Measurements from ENCODE around the gene IRS2.

The IRS2 gene

DNA sequence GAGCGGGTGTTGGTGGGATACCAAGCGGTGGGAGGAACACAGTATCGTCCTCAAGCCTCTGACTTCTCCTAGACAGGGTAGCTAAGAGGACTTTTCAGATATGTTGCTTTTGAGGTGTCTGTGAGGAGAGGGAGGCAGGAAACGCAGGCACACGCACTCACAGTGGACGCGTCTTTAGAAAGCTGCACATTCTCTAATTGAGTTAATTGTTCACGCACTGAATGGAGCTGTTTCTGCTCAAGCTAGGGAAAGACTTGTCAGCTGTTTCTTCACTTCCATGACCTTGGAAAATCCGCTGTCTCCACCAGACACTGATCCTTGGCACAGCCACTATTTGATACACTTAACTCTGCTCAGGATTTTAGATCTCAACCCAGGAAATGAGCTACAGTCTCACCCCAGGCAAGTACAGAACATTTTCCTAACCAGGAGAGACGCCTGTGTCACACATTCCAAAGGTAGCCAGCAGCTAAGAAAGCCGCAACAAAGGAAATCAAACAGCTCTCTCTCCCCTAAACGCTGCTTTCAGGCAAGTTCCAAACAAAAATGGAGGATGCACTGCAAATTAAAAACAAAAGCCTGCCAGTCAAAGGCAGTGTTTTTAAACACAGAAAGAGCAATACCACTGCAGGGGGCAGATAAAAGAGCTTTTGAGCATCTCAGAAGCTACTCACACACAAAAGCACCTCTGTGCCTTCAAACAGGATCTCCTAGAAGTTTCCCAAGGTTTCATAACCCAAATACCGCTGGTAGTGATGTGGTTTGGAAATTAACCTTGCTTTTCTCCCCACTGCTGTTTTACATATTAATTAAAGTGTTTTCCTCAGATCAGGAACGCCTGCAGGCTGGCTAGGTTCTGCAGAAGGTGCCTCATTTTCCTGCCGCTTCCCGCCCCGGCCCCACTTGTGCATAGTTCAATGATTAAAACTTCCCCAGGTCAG is 57.3 kb downstream of the IRS2 start:
- no peak for DNase-seq (ENCODE audit: low spot score)

DNA sequence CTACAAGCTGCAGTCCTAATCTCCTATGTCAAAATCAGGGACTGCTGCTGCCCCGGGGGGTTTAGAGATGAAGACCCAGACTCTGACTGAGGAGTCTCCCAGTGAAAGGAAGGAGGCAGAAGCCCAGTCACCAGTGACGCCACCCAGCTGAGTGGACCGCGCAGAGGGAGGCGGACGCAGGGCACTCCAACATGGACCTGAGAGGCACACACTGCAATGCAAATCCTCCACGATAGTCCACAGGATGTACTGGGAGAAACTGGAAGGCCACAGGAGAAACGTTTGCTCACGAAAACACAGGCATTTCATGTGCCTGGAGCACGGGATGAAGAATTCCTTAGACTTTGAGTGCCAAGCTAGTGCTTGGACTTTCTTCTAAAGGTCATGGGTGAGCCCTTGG is 58.3 kb downstream of the IRS2 start:
- no peak for DNase-seq (ENCODE audit: low spot score)

DNA sequence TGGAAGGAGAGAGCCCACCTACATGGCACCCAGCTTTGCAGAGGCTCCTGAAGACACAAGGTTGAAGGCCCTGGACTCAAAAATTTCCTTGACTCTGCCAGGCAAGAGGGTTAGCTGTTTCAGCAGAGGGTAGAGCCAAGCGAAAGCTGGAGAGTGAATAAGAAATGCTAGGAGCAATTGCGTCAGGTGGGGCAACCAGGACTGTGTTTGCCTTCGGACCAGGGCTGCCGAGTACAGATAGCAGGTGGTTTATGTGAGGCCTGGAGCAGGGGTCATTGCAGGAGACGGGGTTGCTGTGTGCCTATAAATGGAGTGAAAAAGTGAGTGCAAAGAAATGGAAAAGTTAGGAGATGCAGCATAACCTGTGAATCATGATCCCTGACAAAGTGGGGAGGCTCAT is 59.1 kb downstream of the IRS2 start:
- no peak for DNase-seq (ENCODE audit: low spot score)

DNA sequence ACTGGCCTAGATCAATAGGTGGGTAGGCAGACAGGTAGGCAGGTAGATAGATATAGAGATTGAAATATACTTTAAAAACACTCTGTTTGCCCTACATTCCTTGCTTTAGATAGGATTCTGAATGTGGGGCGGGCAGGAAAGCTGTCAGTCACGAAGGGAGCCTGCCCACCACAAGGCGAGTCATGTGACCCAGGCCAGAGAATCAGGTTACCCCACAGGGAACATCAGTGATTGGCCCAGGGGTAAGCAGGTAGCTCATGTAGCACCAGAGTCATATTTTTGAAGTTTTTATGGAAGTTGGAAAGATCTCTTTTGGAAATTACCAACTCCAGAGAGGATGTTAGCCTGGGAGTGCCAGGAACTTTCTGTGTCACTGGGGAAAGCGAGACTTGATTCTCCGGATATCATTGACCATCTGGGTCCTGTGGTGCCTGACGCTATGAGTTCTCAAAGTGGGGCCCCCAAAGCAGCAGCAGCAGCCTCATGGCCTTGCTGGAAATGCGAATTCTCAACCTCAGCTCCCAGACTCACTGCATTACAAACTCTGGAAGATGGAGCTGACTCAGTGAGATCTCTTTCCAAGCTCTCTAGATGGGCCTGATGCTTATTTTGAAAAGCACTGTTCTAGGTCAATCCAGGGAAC is 60.3 kb downstream of the IRS2 start:
- no peak for DNase-seq (ENCODE audit: low spot score)

DNA sequence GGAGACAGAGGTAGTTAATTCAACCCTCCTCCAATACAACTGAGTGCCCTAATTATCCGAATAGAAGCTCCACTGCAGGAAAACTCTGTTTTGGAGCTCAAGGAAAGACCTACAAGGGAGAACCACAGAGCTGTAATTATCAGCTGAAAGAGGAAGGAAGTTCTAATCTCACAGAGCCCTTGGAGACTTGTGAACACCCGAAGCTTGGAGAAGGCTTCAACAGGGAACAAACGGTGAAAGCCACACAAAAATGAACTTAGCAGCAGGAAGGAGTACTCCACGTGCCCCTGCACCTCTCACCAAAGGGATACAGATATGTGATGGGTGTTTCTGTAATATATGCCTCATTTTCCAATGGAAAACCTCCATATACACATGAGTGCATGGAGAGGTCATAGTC is 61.1 kb downstream of the IRS2 start:
- DNase-seq (ENCODE audit: low spot score): no peak

DNA sequence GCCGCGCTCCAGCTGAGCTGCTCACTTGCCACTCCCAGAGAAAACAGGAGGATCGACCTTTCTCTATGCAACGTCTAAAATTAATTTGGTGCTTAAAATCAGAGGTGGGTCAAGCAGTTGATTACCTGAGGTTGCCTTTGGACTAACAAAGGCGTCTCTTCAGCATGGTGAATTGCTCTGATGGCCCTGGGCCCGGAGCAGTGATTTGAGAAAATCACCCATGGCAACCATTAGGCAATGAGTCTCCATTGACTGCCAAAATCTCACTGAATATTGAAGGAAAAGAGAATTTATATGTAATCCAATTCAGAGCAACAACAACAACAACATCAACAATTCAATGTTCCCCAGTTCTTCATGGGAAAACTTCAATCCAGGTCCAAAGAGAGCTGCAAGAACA is 61.8 kb downstream of the IRS2 start:
- no peak for DNase-seq (ENCODE audit: low spot score)

DNA sequence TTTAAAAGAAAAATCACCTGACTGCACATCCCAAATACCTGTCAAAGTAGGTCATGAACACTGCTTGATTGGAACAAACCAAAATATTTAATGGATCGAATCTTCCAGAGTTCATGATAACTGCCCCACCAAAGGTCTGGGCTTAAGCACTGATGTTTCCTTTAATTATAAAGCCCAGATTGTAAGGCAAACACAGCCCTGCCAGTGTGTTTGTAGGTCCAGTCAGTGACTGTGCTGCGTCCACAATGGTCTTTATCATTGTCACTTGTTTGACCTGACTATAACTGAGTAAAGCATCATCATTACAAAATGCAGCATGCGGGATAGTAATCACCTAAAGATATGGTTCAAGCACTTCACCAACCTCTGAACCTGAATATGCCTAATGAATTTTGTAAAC is 63.3 kb downstream of the IRS2 start:
- no peak for DNase-seq (ENCODE audit: low spot score)

DNA sequence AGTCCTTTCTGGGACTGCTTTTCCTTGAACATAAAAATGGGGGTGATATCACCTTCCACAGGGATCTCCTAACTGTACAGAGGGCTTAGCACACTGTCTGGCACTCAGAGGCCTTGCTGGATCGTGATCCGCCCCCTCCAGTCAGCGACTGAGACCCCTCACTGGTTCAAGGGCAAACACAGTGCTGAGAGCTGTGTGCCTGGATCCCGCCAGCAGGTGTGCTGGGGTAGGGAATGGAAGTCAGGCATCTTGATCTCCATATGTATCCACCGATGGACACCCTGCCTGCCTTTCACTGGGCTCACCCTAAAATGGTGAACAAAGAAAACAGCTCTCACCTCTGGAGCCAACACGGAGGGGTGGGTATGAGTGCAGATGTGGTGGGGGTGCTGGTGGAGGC is 64.3 kb downstream of the IRS2 start:
- DNase-seq (ENCODE audit: low spot score): no peak

DNA sequence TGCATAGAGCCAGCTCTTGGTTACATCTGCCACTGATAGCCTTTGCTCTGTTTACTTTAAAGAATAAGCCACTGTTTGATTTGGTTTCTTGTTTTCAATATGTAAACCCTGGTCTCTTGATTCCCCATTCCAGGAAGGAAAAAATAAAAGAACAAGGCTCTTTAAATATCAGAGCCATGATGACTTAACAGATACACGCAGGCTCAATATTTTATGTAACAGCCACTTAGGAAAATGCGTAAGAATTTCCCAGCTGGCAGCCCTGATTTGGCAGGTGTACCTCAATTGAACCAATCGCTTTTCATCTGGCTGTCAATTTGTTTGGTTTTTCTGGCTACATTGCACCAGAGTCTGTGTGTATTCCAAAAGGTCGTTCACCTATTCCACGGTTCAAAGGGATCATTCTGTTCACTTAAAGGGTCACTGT is 65.6 kb downstream of the IRS2 start:
- no peak for DNase-seq (ENCODE audit: low spot score)

DNA sequence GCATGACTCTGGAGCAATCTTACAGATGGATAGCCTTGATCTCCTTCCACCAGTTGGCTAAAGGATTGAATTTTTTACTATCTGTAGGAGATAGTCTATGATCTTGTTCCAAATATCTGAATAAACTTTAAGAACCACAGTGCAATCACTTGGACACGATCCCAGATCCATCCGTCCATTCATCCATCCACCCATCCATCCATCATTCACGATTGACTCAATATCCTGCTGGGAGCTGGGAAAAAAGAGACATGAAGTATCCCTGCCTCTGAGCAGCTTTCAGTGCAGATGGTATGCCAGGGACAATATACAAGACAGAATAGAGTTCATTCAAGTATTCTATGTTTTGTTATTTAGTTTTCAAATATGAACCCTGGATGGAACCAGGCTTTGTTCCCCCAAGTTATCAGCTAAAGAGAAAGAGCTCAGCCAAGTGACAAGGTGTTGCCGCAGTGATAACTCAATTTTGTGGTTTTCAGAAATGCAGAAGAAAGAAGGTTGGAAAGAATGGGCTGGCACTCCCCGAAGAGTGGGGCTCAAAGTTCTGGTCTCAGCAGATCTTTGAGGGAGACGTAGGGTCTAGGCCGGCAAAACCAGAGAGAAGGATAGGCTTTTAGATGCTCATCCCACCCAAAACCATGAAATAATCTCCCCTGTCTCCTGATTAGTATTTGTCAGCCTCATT is 66.3 kb downstream of the IRS2 start:
- DNase-seq (ENCODE audit: low spot score): no peak

DNA sequence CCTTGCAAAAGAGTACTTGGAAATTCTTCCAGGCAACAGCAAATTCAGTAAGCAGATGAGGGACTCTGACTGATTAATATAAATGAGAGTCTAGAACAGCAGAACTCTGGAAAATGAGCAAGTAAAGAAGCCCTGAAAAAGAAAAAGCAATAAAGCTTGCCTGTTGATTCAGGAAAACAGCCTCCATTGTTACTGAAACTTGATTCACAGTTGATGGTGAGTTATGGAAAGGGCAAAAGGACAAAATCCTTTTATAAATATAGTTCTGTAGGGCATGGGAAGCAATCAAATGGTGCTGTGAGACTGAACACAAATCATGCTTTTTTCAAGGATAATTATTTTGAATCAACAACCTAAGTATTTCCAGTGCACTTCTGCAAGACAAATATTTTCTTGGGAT is 67.7 kb downstream of the IRS2 start:
- no peak for DNase-seq (ENCODE audit: low spot score)

DNA sequence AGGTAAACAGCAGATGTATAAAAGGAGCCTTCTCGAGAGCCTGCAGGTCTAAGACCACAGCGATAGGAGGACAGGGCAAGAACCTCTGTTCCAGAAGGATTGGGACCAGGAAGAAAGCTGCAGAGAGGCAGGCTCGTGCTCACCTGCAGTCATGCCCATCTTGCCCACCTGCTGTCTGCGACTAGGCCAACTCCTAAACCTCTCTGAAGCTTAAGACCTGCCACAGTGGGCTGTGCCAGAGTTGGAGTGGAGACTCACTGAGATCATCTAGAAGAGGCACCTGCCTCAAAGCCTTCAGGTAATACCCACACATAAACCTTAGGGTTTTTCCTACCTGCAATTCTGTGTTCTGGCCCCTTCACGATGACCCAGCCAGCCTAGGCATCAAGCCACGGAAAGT is 68.7 kb downstream of the IRS2 start:
- DNase-seq (ENCODE audit: low spot score): no peak

DNA sequence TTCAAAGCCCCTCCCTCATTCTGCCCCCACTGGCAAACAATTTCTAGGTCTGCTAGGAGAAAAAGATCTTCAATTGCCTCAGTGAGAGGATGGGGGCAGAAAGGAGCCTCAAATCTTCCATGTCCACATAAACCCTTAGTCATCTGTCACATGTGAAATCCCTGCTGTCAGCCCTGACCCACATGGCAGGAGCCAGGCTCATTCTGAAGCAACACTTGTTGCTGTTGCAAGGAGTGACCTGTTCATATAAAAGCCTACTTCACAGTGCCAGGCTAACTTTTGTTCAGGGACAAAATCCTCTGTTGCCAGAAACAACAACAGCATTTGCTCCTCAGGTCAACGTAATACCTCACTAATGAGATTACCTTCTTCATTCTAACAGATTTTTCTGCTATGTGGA is 70.5 kb downstream of the IRS2 start:
- no peak for DNase-seq (ENCODE audit: low spot score)

DNA sequence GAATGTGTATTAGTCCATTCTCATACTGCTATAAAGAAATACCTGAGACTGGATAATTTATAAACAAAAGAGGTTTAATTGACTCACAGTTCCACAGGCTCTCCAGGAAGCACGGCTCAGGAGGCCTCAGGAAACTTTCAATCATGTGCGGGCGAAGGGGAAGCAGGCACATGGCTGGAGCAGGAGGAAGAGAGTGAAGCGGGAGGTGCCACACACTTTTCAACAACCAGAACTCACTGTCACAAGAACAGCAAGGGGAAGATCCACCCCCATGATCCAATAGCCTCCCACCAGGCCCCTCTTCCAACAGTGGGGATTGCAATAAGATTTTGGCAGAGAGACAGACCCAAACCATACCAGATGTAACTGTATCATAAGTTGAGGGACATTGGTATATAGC is 72.7 kb downstream of the IRS2 start:
- no peak for DNase-seq (ENCODE audit: low spot score)

DNA sequence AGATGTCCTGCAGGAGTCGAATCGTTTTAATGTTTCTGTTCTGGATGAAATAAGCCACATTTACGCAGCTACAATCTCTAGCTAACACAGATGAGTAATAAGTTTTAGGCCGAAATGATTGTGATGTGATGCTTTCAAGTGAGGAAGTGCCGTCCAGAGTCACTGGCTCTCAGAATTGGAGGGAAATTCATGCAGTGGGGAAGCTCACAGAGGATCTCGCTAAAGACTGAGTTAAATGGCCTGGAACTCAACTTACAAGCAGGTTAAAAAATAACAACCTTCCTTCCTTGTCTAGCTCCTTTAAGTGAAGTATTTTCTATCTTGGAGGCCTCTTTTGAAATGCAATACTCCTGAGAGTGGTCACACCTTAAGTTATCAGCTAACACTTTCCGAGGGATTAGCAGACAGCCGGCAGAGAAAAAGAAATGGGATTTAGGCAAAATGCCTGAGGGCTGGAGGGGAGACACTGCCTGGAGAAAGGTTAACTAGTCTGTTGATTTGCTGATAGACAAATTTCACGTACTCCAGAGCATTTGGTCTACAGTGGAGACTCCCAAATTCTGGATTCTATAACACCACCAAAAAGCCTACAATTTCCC is 74.2 kb downstream of the IRS2 start:
- no peak for DNase-seq (ENCODE audit: low spot score)

DNA sequence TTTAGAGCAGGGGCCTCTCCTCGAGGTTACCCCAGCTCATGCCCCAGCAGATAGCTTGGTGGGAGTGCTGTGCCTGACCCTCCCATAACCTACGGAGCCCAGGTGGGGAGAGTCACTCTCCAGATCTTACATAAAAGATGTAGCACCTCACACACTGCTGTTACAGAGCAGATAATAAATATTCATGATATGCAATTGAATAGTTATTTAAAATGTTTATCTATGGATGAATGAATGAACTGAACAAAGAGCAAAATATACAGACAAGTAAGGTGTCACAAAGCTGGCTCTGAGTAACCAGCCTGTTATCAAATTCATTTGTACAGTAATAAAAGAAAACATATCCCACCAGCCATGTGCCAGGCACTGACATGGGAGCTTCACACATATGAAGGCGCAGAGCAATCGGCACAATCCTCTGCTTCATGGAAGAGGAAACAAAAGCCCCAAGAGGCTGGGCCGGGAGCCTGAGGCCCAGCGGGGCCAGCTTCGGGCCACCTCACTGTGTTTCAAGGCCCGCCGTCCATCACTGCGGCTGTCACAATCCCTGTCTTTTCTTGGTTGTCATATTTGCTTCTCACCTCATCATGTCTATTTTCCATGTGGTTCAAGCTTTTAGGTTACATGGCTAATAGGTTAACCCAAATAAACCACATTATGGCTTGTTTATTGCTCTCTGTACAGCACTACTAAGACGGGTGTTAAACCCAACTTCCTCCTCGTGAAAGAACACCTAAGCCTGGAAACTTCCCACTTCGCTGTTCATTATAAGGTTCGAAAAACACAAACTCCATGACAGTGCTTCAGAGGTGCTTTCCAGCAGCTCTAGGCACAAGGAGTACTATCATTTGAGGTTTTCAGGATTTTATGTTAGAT is 78.4 kb downstream of the IRS2 start:
- no peak for DNase-seq (ENCODE audit: low spot score)

DNA sequence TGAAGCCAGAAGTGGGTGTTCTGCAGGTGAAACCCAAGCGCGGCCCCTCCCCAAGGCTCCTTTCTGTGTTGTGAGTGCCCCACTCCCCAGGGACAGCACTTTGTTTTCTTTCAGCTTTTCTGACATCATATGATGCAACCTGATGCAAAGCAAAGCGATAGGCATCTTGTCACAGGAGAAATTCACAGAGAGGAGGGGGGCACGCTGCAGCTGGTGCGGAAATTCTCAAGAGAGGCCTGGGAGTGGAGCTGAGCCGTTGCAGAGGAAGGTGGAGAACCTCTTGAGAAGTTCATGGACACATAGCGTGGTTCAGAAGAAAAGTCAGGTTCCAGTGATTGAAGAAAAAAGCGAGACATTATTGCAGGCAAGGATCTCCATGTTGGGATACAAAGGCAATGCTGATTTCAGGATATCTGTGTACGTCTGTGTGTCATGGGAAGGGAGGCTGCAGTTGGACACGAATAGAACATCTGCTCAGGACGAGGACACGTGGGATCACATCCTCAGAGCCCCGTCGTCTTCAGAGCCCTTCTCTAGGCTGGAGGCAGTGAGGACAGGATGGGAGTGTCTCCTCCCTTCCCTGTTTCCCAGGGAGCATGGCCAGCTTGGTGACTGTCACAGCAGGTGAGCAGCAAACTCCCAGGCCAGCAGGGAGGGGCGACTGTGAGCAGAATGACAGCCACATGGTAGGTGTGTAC is 79.2 kb downstream of the IRS2 start:
- DNase-seq (ENCODE audit: low spot score): no peak

DNA sequence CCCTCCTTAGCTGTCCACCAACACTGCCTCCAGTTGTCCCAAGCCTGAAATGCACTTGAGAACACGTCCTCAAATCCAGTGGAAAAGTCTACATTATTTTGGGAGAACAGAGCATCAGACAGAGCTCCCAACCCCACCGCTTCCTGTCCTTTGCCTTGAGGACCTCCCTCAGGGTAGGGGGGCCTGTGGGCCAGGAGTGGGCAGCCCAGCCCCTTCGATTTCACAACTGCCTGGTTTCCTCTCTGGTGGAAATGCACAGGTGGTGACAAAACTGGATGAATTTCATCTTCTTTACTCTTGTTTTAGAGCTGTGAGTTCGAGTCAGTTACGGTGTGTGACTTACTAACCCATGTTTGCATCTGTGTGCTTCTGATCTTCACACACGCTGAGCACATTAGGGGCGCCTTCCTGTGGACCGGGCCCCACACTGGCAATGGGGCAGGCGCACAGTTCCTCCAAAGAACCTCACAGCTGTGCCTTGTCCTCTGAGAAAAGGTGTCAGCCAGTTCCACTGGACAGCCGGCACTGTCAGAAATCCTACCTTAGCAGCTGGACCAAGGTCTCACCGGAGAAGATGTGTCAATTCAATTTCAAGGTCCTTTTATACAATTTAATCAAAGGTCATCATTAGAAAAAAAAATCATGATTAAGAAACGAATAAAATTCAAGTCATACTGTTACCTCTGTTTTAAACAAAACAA is 80.2 kb downstream of the IRS2 start:
- DNase-seq (ENCODE audit: low spot score): no peak

DNA sequence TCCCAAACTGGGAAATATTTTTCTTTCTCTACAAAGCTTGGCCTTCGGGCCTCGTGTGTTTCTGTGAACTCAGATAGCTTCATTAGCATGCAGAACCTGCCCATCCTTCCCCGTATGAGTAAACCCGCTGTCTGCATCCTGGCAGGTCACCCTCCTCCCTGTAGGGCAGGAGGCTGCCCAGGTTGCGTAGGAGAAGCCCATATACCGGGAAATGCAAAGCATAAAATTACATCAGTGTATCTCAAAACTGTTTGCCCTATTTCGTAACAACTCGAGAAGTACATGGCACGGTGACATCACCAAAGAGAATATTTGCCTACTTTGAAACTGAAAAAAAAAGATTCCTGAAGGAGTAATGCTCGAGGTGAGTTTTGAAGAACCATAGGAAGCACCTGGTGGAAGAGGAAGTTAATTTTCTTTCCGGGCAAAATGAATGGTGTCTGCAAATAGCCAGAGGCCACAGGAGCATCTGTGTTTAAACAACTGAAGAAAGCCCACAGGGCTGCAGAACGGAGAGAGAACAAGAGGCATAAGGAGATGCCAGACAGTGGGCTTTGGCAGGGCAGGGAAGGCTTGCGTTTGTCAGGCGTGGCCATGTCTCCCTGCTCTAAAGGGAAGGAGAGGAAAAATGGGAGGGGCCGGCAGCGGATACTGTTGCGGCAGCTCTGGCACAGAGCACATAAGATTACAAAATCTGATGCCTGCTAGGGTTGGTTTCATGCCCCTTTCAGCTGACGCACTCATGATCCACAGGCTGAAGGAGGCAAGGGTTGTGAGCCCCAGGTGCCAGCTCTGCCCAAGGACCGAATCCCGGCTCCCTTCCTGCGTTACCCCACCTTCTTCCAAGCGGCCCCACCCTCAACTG is 81.4 kb downstream of the IRS2 start:
- DNase-seq (ENCODE audit: low spot score): no peak

All from D341Med (cell line).